Hematopoietic multipotent progenitor cell treated with erythropoietin and hydrocortisone succinate and interleukin-3 and kit ligand, for 15 days (in vitro differentiated cells): Measurements from ENCODE around the gene CNTLN.
A peak's percentile ranks its signal among the peaks of the same experiment; 100 is the strongest.
"Not testable (repeated sequence)": the region's sequence is repeated elsewhere in the genome, so short reads cannot be mapped to it uniquely, and the experiment has no call there.

ENCODE experiments used
- DNase-seq: peaks from one replicate; pipeline ENCODE4 v3.0.0-alpha.2; 2015; ENCODE audit warnings: low spot score

CNTLN gene

DNA sequence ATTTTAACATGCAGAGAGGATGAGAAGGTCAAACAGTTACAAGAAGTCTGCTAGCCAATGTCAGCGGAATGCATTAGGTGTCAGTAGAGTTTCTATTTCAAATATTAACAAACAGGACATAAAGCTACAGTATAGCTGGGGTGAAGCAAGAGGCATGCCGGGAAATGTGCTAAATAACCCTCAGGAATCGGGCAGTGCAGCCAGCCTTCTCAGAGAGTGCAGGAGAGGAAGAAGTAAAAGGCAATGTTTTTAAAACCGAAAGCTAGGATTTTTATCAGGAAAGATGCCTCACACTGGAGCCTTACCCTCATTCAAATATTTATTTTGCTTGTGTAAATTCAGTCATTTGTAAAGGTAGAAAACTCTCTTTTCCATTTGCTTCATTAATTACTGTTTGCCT, 384.9 kb downstream of the CNTLN start:
- DNase-seq = no peak

DNA sequence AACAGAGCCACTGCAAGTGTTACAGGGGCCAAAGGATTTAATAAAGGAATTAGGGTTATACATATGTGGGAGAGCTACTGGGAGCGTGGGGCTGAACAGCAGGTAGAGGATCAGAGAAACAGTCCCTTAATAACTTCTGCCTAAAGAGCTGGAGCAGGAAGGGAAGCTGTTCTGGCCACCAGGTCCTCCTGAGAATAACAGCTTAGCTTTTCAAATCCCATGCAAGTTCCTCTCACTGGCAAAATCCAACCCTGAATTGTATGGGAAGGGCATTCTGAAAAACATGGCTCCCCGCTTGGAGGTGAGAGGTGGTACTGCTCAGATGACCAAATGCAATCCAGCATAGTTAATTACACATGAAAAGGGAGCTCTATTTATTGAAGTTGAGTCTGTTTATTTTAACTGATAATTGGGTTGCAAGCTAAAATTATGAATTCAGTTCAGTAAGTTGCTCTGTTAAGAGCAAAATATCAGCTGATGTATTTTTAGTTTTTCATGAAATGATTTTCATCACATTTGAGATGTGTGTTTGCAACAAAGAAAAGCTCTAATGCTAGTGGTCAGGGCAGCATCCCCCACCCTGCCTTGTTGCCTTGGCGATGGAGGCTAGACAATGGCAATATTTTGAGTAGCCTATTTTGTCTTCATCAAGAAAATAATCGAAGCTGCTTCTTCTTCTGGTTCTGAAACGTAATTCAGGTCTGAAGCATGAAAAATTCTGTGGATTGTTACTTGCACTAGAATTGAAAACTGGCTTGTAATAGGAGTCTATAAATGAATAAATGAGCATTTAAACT, 385.6 kb downstream of the CNTLN start:
- no peak for DNase-seq

DNA sequence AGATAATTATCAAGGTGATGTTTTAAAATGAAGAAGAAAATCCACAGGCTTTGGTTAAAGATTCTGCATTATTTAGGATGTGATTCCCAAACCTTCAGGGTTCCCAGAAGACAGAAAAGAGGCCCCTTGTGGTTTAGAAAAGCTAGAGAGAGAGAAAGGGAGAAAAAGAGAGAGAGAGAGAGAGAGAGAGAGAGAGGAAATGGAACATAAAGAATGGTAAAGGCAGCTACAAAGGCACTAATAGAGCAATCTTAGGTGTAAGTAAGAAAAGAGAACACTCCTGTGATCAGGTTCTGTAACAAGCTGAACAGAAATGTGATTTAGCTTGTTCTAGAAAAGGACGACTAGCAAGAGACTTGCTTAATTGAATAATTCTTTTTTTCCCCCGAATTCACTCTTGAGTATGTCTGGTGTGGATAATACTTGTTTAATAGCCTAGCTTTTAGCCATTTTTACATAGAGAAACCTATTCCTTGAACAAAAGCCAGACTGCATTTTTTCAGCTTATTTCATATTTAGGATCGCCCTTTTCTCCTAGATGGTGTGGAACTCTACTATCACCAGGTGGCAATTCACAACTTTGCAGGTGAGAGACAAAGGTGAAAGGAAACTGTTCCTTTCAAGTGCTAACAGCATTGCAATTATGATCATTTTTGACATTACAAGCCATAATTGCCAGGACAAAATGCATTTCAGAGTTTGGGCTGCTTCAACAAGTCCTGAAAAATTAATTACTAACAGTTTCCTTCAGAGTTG, 386.4 kb downstream of the CNTLN start:
- no peak for DNase-seq

DNA sequence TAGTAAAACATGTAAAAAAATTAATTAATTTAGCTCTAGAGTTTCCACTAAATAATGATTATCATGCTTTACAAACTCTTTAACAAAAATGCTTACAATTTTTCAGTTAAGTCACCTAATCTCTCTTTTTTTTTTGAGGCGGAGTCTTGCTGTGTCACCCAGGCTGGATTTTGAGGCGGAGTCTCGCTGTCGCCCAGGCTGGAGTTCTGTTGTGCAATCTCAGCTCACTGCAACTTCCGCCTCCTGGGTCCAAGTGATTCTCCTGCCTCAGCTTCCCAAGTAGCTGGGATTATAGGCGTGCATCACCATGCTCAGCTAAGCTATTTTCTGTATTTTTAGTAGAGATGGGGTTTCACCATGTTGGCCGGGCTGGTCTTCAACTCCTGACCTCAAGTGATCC, 391.9 kb downstream of the CNTLN start:
- not testable (repeated sequence) for DNase-seq

DNA sequence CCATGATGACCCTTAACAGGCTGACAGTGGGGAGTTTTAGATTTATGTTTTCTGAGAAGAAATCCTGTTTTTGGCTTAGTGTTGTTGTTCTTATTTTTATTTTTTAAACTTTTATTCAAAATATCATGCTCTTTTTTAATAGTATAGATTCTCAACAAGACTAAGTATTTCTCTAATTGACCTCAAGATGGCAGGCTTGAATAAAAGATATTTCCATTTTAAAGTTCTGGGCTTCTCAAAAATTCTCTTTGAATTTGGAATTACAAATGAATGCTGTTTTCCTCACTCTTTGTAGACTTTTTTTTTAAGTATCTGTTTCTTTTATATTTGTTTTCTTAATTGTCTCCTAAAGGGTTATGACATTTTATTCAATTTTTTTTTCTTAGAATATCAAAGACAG, 394.0 kb downstream of the CNTLN start:
- no peak for DNase-seq

DNA sequence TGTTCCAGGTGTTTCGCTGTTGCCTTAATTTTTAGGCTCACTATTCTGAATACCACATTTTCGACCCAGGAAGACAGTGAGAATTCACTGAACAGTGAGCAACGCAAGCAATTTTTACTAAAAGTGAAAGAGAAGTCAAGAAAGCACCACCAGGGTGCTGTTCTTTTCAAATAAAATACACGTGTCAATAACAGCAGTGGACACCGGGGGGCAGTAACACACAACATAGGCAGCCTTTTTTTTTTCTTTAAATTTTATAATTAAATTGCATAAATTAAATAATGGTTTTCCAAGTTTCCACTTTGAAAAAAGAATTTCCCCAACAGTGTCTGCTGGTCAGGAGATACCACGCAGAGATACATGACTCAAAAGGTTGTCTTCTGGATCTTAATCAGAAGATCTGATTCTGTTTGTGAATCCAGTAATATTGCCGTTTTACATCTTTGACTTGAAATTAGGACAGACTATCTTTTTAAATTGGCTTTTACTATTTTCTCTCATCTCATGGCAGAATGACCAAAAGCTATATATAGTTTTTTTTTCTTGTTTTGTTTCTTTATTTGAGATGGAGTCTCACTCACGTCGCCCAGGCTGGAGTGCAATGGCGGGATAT, 396.9 kb downstream of the CNTLN start:
- DNase-seq = peak; percentile 3

DNA sequence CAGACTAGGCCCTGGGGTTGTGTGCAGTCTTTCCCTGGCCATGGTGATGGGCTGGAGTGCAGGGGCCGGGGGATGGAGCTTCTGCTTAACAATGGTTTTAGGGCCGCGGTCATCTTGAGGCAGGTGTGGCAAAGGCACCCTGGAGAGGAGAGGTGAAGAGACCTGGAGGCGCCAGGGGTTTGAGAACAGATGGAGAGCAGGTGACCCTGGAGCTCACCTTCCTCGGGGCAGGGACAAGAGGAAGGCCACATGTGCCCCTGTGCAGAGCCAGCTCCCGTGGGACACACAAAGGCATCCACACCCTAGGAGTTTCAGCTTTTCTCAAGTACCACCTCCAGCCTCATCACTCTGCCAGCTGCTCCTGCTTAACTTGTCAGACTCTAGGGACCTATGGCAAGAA, 397.6 kb downstream of the CNTLN start:
- no peak for DNase-seq

DNA sequence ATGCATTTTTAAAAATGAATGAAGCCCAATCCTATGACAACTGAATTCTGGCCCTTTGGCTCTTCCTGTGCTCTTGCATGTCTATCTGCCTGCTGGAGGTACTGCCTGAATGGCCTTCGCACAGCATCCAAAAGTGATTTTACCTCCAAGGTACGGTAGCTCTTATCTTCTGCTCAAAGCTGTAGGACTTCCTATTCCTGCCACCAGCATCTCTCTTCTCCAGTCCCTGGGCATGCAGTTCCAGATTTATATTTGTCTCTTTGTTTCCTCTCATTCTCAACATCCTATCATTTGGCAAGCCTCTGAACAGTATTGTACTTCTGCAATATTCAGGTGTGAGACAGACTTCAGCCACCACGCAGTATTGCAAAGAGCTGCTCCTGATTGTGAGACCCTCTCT, 400.3 kb downstream of the CNTLN start:
- DNase-seq = no peak

DNA sequence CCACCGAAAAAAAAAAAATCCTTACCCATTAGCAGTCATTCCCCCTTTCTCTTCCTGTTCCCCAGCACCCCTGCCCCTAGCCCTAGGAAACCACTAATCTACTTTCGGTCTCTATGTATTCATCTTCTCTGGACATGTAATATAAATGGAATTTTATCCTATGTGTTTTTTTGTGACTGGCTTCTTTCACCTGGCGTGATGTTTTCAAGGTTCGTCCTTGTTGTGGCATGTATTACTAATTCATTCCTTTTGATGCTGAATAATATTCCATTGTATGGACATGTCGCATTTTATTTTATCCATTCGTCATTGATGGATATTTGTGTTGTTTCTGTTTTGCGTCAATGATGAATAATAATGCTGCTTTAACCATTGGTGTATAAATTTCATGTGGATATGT, 401.2 kb downstream of the CNTLN start:
- no peak for DNase-seq

DNA sequence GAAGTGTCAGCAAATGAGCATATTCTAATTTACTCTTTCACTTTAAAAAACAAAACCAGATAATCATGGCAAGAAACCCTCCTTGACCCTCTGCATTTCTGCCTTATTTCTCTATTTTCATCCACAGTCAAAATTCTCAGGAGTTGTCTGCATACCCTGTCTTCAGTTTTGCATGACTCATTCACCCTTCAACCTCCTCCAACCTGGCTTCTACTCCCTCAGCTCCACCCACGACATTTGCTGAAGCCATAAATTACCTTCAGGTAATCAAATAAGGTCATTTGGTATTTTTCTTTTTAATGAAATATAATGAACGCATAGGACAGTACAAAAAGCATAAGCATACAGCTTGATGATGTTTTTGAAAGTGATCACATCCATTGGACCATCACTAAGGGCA, 416.2 kb downstream of the CNTLN start:
- no peak for DNase-seq
